IMR-90 (cell line): Measurements from ENCODE around the gene NUP42.

ENCODE experiments used
- CHD1 ChIP-seq: IDR thresholded peaks from 2 replicates; pipeline ENCODE4 v1.6.1; 2012; ENCODE audit warnings: low read depth, low read length, improper control_type of control experiment
- CTCF ChIP-seq: conservative IDR thresholded peaks from 2 replicates; pipeline ENCODE4 v1.5.1; 2012; ENCODE audit warnings: mild to moderate bottlenecking, low read depth, low read length, improper control_type of control experiment
- POLR2A ChIP-seq: IDR thresholded peaks from 2 replicates; pipeline ENCODE4 v1.6.1; 2012; ENCODE audit warnings: mild to moderate bottlenecking, low read depth, low read length
- RAD21 ChIP-seq: IDR thresholded peaks from 2 replicates; pipeline ENCODE4 v1.6.1; 2012; ENCODE audit warnings: low read length, improper control_type of control experiment
- RCOR1 ChIP-seq: IDR thresholded peaks from 2 replicates; pipeline ENCODE4 v1.6.1; 2012; ENCODE audit warnings: mild to moderate bottlenecking, low read length, improper control_type of control experiment; ENCODE audit not compliant: insufficient replicate concordance
- RFX5 ChIP-seq: IDR thresholded peaks from 2 replicates; pipeline ENCODE4 v1.8.0; 2012; ENCODE audit warnings: low read depth, mild to moderate bottlenecking, low read length, moderate library complexity
- SMC3 ChIP-seq: fragments of 150-350 bp; IDR thresholded peaks from 2 replicates; pipeline ENCODE4 v1.6.1; 2016; ENCODE audit warnings: low read depth, mild to moderate bottlenecking, antibody characterized with exemption, low read length, moderate library complexity

GRCh38 chr7:23214423-23214822 lies 32.6 kb downstream of the NUP42 start:
- TF ChIP-seq POLR2A, result no peak
- TF ChIP-seq CTCF, result no peak
- no peak for TF ChIP-seq RFX5
- TF ChIP-seq SMC3, result no peak
- TF ChIP-seq RCOR1, result no peak
- no peak for TF ChIP-seq RAD21
- no peak for TF ChIP-seq CHD1
